ENCODE measurements around the gene SFRP5.

- TF ChIP-seq CTCF (IDR thresholded peaks at IDR 0.05) (no peak), POLR2A (IDR thresholded peaks at IDR 0.05) (no peak)
Observed at GRCh38 chr10:97814996-97815395, 43.2 kb upstream of the SFRP5 start.

Data from breast epithelium (tissue), 3 donors.